GM10266 (cell line): Measurements from ENCODE around the gene LCN12.

Source experiments
- DNase-seq: peaks from one replicate; pipeline ENCODE4 v3.0.0; 2012; ENCODE audit errors: extremely low spot score
- TF ChIP-seq, protein P1 (sequence below): IDR thresholded peaks from 2 replicates; pipeline ENCODE4 v1.5.1; 2012; ENCODE audit warnings: mild to moderate bottlenecking, low read depth; ENCODE audit not compliant: control insufficient read depth, insufficient read depth; ENCODE audit errors: missing control alignments

The LCN12 gene

DNA sequence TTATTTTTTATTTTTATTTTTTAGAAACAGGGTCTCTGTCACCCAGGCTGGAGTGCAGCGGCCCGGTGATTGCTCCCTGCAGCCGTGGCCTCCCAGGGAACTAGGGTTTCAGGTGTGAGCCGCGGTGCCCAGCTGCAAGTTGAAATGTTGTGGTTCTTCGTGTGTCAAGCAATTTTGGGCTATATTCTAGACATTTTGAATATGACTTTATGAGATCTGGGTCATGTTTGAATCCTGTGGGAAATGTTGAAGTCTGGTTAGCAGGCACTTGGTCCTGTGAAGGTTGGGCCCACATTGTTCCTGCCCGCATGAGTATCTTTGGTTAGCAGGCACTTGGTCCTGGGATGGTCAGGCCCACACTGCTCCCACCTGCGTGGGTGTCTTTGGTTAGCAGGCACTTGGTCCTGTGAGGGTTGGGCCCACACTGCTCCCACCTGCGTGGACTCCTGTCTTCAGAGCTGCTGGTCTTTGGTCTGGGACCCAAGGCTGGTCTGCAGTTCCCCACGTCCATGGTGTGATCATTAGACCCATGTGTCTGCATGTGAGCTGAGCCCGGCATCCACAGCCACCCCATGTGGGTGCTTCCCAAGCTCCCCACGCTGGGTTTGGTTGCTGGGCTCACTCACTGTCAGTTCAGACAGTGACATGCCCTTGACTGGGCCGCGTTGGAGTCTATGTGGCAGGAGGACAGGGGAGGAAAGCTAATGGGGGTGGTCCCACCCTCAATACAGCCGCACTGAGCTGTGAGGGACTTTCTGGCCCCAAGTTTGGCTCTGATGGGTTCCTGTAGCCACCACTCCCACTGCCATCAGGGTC is 14.7 kb upstream of the LCN12 start:
- TF ChIP-seq, protein P1, sequence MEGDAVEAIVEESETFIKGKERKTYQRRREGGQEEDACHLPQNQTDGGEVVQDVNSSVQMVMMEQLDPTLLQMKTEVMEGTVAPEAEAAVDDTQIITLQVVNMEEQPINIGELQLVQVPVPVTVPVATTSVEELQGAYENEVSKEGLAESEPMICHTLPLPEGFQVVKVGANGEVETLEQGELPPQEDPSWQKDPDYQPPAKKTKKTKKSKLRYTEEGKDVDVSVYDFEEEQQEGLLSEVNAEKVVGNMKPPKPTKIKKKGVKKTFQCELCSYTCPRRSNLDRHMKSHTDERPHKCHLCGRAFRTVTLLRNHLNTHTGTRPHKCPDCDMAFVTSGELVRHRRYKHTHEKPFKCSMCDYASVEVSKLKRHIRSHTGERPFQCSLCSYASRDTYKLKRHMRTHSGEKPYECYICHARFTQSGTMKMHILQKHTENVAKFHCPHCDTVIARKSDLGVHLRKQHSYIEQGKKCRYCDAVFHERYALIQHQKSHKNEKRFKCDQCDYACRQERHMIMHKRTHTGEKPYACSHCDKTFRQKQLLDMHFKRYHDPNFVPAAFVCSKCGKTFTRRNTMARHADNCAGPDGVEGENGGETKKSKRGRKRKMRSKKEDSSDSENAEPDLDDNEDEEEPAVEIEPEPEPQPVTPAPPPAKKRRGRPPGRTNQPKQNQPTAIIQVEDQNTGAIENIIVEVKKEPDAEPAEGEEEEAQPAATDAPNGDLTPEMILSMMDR = no peak
- DNase-seq = no peak

DNA sequence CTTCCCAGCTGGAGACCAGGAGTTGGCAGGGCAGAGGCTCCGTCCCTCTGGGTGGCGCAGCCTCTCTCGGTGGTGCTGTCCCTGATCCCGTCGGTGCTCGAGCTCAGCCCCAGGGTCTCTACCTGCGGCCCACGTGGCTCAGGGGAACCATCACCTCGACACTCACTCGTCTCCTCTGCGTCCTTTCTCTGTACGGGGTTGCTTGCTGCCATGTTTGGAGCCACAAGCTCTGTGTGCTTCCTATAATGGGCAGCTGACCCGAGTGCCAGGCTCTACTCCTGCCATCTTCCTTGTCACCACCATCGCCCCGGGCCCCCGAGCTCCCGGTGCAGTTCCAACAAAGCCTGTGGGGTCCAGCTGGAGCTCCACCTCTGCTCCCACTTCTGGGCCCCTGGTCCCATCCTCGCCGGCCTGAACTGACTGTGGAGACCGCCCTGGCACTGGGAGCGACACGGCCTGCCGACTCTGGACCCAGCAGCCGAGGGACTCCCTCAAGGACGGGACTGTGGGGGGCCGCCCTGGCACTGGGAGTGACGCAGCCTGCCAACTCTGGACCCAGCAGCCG is 12.6 kb upstream of the LCN12 start:
- no peak for DNase-seq
- TF ChIP-seq, protein P1 = no peak

DNA sequence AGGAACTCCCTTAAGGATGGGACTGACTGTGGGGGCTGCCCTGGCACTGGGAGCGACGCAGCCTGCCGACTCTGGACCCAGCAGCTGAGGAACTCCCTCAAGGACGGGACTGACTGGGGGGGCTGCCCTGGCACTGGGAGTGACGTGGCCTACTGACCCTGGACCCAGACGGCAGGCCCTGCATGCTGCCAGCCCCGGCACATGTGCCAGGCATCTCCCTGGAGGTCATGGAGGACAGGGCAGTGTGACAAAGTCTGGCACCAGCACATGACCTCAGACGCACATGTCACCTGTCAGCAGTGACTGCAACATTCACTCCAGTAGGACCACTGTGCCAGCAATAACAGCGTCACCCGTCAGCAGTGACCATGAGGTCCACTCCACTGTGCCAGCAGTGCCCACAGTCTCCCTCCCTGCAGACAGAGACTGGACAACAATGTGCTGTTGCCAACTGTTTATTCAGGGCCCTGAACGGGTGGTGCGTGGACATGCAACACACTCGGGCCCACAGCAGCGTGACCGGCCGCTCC is 12.0 kb upstream of the LCN12 start:
- TF ChIP-seq, protein P1 = no peak
- DNase-seq = no peak

DNA sequence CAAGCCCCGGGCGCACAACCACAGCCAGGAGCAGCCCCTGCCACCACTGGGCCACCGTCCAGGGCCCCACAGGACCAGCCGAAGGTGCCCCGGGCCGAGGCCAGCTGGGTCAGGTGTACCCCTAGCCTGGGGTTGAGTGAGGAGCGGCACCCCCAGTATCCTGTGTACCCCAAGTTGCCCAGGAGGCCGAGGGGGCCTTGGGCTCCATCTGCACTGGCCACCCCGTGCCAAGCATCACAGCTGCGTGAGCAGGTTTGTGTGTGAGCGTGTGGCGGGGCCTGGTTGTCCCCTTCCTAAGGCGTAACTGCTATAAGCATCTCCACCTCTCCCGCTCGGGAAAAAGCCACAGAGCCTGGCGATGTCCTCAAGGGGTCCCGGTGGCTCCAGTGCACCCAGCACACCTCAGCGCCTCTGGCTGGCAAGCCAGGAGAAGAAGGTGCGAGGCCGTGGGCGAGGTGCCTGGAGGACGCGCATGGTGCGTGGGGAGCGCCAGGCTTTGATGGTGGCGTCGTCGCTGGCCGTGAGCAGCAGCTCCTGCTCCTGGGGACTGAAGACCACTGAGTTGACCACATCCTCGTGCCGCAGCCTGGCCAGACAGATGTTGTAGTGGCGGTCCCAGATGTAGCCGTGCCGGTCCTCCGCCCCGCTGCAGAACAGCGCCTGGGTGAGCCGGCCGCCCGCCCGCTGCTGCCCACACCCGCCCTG is 11.4 kb upstream of the LCN12 start:
- DNase-seq = no peak
- TF ChIP-seq, protein P1 = no peak

DNA sequence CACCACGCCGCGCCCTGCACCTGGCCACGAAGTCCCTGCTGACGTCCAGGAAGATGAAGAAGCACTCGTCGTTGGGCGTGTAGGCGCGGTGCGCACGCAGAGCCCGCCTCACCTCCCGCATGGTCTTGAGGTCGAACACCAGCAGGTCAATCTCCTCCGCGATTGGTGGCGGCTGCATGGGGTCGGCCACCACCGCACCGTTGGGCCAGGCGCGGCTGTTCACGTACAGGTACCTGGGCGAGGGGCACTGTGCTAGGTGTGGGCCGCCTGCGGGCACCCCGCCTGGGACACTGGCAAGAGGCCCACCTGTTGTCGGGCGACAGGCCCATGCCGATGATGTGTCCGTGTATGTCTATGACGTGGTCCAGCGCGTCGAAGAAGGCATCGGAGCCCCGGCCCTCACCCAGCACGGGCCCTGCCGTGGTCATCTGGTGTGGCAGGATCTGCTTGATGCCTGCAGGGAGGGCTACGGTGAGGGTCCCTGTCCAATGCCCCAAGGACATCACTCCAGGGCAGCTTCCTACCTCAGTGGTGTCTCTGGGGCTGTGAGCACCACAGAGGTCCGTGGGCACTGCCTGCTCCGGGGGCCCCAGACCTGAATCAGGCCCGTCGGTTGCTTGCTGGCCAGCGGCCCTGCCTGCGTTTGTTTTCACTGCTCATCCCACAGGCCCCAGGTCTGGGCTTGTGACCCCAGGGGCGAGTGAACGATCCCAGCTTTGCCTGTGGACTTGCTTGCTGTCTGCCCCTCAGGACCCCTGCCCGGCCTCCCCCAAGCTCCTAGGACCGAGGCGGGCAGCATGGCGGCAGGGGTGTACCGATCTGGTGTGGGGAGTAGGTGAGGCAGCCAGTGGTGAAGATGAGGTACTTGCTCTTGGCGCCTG is 10.6 kb upstream of the LCN12 start:
- TF ChIP-seq, protein P1 = no peak
- DNase-seq = no peak

DNA sequence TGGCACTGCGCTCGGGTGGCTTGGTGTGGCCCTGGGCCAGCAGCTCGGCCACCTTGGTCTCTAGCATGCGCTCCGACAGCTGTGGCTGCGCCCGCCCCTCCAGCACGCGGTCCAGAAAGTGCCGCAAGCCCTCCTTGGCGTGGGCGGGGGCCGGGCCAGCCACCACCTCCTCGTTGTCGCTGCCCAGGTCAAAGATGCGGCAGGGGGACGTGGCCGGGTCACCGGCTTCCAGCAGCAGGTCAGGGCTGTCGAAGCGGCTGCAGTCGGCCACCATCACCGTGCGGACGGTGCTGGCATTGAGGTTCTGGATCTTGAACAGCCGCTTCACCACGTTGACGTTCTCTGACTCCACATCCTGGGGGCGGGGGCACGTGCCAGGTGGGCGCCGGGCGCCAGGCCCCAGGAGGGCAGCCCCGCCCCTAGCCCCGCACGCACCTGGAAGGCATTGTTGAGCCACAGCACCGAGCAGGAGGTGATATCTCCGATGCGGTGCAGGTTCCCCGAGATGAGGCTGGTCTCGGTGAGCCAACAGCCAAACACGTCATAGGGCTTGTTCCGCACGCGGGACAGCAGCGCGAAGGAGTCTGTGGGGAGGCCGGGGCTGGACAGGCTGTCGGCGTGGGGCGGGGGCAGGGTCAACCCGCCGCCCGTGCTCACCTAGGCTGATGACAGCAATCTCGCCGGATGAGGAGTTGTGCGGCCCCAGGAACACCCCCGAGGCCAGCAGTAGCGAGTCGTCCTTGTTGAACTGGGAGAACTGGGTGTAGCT is 9.8 kb upstream of the LCN12 start:
- TF ChIP-seq, protein P1 = no peak

More for the DNA sequence above, 9.8 kb upstream of the LCN12 start:
- no peak for DNase-seq
